Thymus (tissue), 11 donors: ENCODE data around the gene IFNA16. TPM values are rescaled to one million over a fixed set of nuclear protein-coding genes. Genes with fewer than 3 reads are reported as not detected.
"Not testable (repeated sequence)": the region's sequence is repeated elsewhere in the genome, so short reads cannot be mapped to it uniquely, and the experiment has no call there.

Experiments
- DNase-seq, 9 donors: peaks; one replicate each; pipeline ENCODE4 v3.0.0-alpha.2; 2013; ENCODE audit warnings: low spot score in 9 of 9, low read depth in 6 of 9, missing footprints in 1 of 9
- H3K27ac ChIP-seq, 2 donors: one replicate each; pipeline ENCODE4 v1.5.1; 2013; ENCODE audit warnings: control low read depth in 1 of 2, low read depth in 1 of 2, low read length in 1 of 2, mild to moderate bottlenecking in 1 of 2, moderate library complexity in 1 of 2
- H3K27me3 ChIP-seq, 2 donors: one replicate each; pipeline ENCODE4 v1.5.1; 2013; ENCODE audit warnings: low read length in 1 of 2; ENCODE audit not compliant: control insufficient read depth in 2 of 2, insufficient read depth in 1 of 2
- H3K36me3 ChIP-seq, 2 donors: one replicate each; pipeline ENCODE4 v1.5.1; 2013; ENCODE audit warnings: low read length in 1 of 2, mild to moderate bottlenecking in 1 of 2, moderate library complexity in 1 of 2; ENCODE audit not compliant: control insufficient read depth in 2 of 2, insufficient read depth in 2 of 2
- H3K4me1 ChIP-seq, 2 donors: one replicate each; pipeline ENCODE4 v1.5.1; 2013; ENCODE audit warnings: low read length in 2 of 2; ENCODE audit not compliant: control insufficient read depth in 2 of 2, insufficient read depth in 2 of 2
- H3K4me3 ChIP-seq, 2 donors: one replicate each; pipeline ENCODE4 v1.5.1; 2013; ENCODE audit warnings: low read length in 2 of 2, control low read depth in 1 of 2, mild to moderate bottlenecking in 1 of 2
- H3K9me3 ChIP-seq, 2 donors: one replicate each; pipeline ENCODE4 v1.5.1; 2013; ENCODE audit warnings: low read length in 1 of 2, mild to moderate bottlenecking in 1 of 2; ENCODE audit not compliant: control insufficient read depth in 2 of 2, insufficient read depth in 1 of 2
- WGBS: extraction: QIAGEN DNeasy Blood & Tissue Kit; methylation state at CpG from one replicate; pipeline ENCODE4 v1.1.7; 2013; 5-methylcytosine and 5-hydroxymethylcytosine counted together
- polyA plus RNA-seq: library from polyadenylated mRNA; stranded (reverse); fragments of 200-250 nt; gene quantifications from one replicate; pipeline ENCODE4 v1.2.3, GENCODE V29; 2013
- total RNA-seq: library from RNA; stranded (reverse); fragments of 120-200 nt; gene quantifications from one replicate; pipeline ENCODE4 v1.2.4, GENCODE V29; 2013
- donor health status: healthy.

Gene IFNA16
- total and polyA plus RNA-seq, 2 donors, result not detected

DNA sequence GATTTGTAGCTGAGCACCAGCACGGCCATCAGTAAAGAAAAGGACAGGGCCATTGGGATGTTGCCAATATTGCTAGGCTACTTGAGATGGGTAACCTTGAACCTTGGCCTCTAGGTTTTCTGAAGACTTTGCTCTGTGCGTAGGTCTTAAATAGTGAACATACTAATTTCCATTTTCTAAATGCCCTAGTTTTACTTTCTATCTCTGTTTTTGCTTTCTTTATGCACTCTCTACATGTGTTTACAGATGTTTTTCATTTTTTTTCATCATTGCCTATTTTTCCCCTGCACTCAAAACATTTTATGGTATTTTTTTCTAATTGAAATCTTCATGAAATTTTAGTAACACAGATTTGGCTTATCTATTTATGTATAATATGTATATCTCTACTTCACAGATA lies 50.6 kb downstream of the IFNA16 start, which contains the start of gene IFNA21:
Gene IFNA21 (minus strand): TSS at position 101 of the 400 bp plus-strand sequence. CDS start 48 bp downstream, at position 53.
- 91% methylated on average over 2 of the region's 2 CpGs for WGBS
- H3K27ac ChIP-seq, DNase-seq, H3K9me3 ChIP-seq, H3K4me3 ChIP-seq, H3K4me1 ChIP-seq, H3K36me3 ChIP-seq, H3K27me3 ChIP-seq: not testable (repeated sequence)

Other genes starting within 250 kb of the IFNA16 start
- 6.2 TPM for gene HACD4, start 185.7 kb downstream of the IFNA16 start, total RNA-seq
- gene HACD4, start 185.7 kb downstream of the IFNA16 start, polyA plus RNA-seq, result 5.2 TPM
- 0.05 TPM for gene IFNB1, start 139.4 kb downstream of the IFNA16 start, total RNA-seq
- 0.11 TPM for gene IFNB1, start 139.4 kb downstream of the IFNA16 start, polyA plus RNA-seq
- gene IFNW1, start 75.5 kb downstream of the IFNA16 start, total RNA-seq, result not detected
- gene IFNW1, start 75.5 kb downstream of the IFNA16 start, polyA plus RNA-seq, result not detected
- gene IFNA21, start 50.7 kb downstream of the IFNA16 start, total RNA-seq, result not detected
- gene IFNA21, start 50.7 kb downstream of the IFNA16 start, polyA plus RNA-seq, result 0.02 TPM
- not detected for gene IFNA4, start 29.7 kb downstream of the IFNA16 start, total RNA-seq
- not detected for gene IFNA4, start 29.7 kb downstream of the IFNA16 start, polyA plus RNA-seq
- gene IFNA7, start 15.1 kb downstream of the IFNA16 start, total RNA-seq, result not detected
- not detected for gene IFNA7, start 15.1 kb downstream of the IFNA16 start, polyA plus RNA-seq
- not detected for gene IFNA10, start 10.2 kb downstream of the IFNA16 start, total RNA-seq
- not detected for gene IFNA10, start 10.2 kb downstream of the IFNA16 start, polyA plus RNA-seq
- gene IFNA17, start 10.9 kb upstream of the IFNA16 start, total RNA-seq, result not detected
- gene IFNA17, start 10.9 kb upstream of the IFNA16 start, polyA plus RNA-seq, result not detected
- gene IFNA14, start 22.7 kb upstream of the IFNA16 start, total RNA-seq, result not detected
- not detected for gene IFNA14, start 22.7 kb upstream of the IFNA16 start, polyA plus RNA-seq
- not detected for gene IFNA5, start 88.0 kb upstream of the IFNA16 start, total RNA-seq
- not detected for gene IFNA5, start 88.0 kb upstream of the IFNA16 start, polyA plus RNA-seq
- 24.8 TPM for gene KLHL9, start 118.1 kb upstream of the IFNA16 start, total RNA-seq
- gene KLHL9, start 118.1 kb upstream of the IFNA16 start, polyA plus RNA-seq, result 14.4 TPM
- not detected for gene IFNA6, start 133.6 kb upstream of the IFNA16 start, total RNA-seq
- gene IFNA6, start 133.6 kb upstream of the IFNA16 start, polyA plus RNA-seq, result not detected
- gene IFNA13, start 150.7 kb upstream of the IFNA16 start, total RNA-seq, result not detected
- gene IFNA13, start 150.7 kb upstream of the IFNA16 start, polyA plus RNA-seq, result 0.02 TPM
- gene IFNA2, start 168.1 kb upstream of the IFNA16 start, total RNA-seq, result not detected
- gene IFNA2, start 168.1 kb upstream of the IFNA16 start, polyA plus RNA-seq, result not detected
- gene IFNA8, start 191.8 kb upstream of the IFNA16 start, total RNA-seq, result not detected
- not detected for gene IFNA8, start 191.8 kb upstream of the IFNA16 start, polyA plus RNA-seq
- gene IFNA1, start 223.1 kb upstream of the IFNA16 start, total RNA-seq, result not detected
- 0.05 TPM for gene IFNA1, start 223.1 kb upstream of the IFNA16 start, polyA plus RNA-seq